Activated CD4-positive, alpha-beta T cell treated with anti-CD3 and anti-CD28 coated beads for 48 hours (primary cell): ENCODE results near the gene DYNC2I2.
"Not testable (repeated sequence)": the region's sequence is repeated elsewhere in the genome, so short reads cannot be mapped to it uniquely, and the experiment has no call there.

Source experiments
- DNase-seq: peaks from one replicate; pipeline ENCODE4 v3.0.0-alpha.2; 2020

Gene DYNC2I2

GRCh38 chr9:128656416-128657343 is at the start of gene DYNC2I2:
TSS of gene DYNC2I2 (minus strand) at chr9:128656847. CDS start at chr9:128656726, 121 bp downstream.
- peak; percentile 98 for DNase-seq

DNA sequence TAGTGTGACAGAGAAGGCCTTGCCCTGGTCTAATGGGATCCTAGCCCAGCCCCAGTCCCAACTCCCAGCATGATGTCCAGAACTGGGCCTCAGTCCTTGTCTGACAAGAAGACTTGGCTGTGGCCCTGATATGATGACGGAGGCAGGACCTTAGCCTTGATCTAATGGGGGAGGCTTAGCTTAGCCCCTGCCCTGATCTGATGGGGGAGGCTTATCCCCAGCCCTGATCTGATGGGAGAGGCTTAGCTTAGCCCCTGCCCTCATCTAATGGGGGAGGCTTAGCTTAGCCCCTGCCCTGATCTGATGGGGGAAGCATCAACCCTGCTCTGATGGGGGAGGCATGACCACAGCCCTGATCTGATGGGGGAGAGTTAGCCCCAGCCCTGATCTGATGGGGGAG is 49.4 kb upstream of the DYNC2I2 start:
- no peak for DNase-seq

DNA sequence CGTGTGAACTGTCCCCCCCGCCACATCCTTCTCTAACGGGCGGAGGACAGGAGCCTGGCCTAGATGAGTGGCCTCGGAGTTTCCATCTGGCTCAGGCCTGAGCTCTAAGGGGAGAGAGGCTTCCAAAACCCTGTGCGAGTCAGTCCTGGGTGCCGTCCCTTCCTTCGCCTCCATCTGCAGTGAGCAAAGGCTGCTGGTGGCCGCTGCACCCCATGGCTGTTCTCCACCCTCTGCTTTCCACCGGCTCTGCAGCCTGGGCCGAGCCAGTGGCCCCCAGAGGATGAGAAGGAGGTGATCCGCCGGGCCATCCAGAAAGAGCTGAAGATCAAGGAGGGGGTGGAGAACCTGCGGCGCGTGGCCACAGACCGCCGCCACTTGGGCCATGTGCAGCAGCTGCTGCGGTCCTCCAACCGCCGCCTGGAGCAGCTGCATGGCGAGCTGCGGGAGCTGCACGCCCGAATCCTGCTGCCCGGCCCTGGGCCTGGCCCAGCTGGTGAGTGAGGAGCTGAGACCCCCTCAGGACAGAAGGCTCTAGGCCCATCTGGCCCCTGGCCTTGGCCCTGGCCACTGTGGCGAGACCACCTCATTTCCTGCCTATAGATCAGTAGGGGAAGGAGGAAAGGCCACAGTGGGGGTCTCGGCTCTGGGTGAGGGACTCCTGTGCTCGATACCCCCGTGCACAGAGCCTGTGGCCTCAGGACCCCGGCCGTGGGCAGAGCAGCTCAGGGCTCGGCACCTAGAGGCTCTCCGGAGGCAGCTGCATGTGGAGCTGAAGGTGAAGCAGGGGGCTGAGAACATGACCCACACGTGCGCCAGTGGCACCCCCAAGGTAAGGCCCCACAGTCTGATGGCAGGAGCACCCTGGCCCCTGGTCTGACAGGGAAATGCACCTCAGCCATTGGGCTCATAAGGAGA is 48.7 kb upstream of the DYNC2I2 start:
- DNase-seq = no peak

DNA sequence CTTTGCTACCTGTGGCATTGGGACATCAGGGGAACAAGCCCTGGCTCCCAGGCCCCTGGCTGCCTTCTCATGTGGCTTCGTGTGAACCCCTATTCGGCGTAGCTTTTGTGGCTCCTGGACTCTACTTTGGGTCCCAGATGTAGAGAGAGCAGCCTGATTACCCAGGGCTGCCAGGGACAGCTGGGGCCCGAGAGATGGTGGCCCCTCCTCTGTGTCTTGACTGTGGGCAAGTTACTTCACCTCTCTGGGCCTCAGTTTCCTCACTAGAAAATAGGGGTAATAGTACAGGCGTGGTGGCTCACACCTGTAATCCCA is 47.7 kb upstream of the DYNC2I2 start:
- no peak for DNase-seq

DNA sequence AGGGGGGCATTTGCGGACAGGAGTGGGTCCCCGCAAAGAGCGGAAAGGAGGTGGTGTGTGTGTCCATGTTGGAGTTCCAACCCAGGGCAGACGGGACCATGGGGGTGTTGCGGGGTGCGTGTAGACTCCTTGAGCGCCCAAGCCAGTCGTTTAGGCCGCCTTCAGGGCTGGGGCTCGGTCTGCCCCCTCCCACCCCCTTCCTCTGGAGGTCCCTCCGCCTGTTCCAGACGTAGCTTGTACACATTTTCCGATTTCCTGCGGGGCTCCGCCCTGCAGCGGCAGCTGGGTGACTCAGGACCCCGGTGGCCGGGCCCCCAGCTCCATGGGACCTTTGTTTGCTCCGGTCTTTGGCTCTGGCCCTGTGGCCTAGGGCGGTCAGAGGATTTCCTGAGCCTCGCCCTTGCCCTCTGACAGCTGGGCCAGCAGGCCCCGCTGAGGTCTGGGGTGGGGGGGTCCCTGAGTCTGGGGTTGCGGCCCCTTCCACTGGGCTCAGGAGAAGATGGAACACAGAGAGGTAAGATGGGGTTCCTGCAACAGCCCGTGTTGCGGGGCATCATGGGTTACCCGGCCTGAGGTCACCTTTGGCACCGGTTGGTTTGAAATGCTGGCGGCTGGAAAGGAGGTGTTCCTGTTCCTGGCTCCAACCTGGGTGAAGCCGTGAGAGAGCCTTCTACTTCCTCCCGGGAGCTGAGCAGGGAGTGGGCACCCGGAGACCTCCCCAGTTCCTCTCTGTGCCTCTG is 47.1 kb upstream of the DYNC2I2 start:
- DNase-seq = peak; percentile 42

DNA sequence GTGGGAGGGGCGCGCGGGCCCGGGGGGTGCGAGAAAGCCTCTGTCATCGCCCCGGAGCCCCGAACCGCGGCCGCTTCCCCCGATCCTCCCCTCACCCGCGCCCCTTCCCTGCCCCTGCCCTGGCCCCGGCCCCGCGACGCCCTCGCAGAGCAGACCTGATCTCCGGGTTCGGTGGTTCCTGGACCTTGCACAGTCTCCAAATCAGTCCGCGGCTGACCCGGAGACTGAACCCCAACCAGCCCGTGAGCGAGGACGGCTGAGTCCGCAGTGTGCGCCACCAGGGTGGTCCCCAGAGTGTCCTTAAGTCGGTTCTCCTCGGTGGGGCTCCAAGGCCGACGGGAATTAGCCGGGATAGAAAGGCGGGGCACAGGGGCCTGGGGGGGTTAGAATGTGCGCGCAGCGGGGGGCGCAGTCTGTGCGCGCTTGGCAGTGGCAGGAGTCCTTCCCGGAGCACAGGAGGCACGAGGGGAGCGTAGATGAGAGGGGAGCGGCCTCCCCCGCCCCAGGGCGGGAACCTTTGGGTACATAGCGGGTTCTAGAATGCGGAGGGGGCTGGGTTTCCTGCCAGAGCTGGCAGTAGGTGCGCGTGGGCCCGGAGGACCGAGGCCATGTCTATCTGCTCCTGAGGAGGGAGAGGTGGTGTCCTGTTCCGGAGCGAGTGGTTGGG is 46.4 kb upstream of the DYNC2I2 start:
- DNase-seq = peak; percentile 64

DNA sequence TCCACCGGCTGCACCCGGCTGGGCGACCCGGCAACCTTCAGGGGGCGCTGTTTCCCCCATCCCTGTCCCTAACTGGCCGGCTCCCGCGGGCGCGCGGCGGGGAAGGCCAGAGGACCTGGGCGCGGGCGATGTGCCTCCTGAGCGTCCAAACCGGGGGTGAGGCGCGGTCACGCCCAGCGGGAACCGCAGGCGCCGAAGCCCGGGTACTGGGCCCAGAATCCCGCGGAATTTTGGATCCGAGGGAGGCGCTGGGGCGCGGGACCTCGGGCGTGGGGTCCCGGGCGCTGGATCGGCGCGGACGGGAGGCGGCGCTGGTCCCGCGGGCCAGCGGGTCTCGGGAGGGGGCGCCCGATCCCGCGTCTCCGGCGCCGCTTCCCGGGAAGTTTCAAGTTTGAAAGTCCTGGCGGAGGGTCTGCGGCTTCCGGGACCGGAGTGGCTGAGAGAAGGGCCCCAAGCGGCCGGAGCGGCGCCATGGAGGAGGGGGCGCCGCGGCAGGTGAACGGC is 45.9 kb upstream of the DYNC2I2 start, which contains the start of gene PKN3:
Gene PKN3, plus strand, starts transcription at position 59 of the 504 bp plus-strand sequence. Its CDS starts 413 bp downstream, at position 472.
- DNase-seq = peak; percentile 93

- DNase-seq = no peak
Observed at GRCh38 chr9:128701227-128701854, 44.7 kb upstream of the DYNC2I2 start.

DNA sequence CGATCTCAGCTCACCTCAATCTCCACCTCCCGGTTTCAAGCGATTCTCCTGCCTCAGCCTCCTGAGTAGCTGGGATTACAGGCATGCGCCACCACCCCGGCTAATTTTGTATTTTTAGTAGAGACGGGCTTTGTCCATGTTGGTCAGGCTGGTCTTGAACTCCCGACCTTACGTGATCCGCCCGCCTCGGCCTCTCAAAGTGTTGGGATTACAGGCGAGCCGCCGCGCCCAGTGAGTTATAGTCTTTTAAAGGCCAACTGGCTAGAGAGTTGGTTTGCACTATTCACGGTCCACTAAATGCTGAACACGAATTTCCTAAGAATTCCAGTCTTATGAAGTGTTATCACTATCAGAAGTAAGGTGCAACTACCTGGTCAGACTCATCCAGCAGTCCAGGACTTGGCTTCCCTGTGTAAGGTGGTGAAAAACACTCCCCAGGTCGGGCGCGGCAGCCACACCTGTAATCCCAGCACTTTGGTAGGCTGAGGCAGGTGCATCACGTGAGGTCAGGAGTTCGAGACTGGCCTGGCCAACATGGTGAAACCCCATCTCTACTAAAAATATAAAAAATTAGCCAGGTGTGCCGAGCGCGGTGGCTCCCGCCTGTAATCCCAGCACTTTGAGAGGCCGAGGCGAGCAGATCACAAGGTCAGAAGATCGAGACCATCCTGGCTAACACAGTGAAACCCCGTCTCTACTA is 42.6 kb upstream of the DYNC2I2 start:
- not testable (repeated sequence) for DNase-seq

DNA sequence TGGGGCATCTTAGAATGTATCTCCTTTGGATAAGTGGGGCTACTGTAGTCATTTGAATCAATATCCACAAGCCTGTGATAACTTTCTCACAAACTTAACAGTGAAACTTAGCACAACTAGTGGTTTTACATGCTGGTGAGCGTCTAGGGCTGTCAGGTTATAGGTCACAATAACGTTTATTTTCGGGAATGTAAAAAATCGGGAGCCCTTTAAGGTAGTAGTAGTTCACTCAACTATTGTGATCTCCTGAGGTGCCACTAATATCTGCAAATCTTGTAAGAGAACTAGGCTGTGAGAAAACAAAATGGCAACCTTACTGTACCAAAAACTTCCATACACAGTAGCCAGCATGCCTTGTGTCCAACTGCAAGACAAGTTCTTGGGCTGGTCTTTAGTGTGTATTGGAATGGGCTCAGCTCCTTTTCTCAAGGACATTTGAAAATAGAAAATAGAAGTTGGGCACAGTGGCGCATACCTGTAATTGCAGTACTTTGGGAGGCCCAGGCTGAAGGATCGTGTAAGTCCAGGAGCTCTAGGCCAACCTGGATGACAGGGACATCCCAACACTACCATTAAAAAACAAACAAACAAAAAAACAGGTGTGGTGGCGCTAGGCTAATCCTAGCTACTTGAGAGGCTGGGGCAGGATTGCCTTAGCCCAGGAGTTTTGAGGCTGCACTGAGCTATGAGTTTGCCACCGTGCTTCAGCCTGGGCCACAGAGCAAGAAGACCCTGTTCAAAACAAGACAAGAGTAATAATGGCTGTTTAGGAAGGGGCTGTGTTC is 40.5 kb upstream of the DYNC2I2 start:
- no peak for DNase-seq

- DNase-seq = no peak
Observed at GRCh38 chr9:128694344-128694743, 37.7 kb upstream of the DYNC2I2 start.

GRCh38 chr9:128693738-128694137 is 37.1 kb upstream of the DYNC2I2 start:
- not testable (repeated sequence) for DNase-seq

DNA sequence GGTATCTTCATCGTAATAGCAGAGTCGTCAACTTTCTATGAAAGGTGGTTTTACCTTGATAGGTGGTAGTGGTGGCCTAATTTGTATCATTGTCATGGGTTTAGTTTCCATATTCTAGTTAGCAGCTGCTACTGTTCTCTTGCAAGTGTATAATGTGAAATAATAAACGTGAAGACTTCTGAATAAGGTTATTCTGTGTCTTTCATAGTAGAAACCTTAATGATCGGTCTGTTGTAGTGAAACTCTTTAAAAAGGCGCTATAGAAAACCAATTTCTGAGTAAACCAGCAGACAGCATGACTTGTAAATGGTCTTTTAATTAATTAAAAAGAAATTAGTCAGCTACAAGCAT is 34.0 kb upstream of the DYNC2I2 start:
- DNase-seq = no peak

DNA sequence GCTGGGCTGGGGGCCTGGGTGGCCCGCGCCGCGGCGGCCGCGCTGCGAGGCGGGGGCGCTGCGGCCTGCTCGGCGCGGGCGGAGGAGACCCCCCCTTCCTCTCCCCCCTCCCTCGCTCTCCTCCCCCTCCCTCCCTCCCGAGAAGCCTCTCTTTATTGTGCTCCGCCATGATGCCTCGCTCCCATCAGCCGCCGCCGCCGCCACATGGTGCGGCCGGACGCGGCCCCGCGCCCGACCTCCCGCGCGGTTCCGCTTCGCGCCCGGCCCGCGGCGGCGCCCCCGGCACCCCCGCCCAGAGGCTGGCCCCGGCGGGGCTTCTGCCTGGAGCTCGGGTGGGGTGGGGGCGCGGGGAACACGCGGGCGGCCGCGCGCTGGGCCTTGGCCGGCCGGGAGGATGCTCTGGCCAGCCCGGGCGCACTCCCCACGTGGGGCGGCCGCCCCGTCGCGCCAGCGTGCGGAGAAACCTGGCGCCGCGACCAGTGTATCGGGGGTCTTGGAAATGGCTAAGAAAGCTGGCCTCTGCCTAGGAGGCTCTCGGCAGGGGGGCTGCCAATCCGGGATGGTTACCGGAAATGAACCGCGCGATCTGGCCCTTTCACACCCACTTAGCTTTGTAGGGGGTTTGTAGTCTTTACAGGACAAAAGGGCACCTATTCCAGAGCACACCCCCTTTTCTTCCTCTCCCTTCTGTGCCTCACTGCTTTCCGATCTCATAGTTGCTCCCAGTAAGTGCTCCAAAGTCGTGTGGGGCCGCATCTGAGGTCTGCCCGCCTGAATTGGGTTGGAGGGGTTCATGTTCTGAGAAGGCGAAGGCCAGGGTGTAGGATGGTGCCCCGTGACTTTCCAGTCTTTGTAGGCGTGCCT is 33.4 kb upstream of the DYNC2I2 start:
- DNase-seq = peak; percentile 53

GRCh38 chr9:128689293-128689774 is 32.7 kb upstream of the DYNC2I2 start:
- DNase-seq = peak; percentile 63

DNA sequence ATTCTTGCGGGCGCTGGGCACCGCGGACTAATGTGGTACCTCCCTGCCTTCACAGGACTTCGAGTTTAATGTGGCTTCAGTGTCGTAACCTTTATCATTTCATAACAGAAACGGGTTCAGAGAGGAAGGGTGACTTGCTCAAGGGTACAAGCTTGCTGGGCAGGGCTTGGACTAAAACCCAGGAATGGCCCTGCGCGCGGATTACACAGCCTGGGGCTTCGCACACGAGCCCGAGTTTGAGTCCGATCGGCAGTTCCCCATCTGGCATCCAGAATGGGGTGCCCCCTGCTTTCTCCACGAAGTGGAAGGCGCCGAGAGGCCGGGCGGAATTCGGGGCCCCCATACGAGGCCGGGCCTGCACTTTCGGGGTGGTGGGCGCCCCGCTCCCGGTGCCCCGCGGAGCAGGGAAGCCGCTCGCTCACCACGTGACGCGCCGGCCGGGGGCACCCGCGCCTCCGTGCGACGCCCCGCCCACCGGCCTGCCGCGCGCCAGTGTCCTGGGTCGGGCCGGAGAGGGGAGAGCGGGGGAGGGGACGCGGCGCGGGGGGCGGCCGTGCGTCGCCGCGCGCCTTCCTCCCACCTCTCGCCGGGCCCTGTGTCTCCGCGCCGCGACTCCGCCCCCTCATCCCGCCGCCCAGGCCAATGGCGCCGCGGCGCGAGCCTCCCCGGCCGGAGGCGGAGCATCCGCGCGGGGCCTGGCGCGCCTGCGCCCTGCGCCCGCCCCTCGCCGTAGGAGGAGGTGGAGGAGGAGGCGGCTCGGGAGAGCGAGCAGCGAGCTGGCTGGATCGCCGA is 32.0 kb upstream of the DYNC2I2 start, which contains the start of gene SET:
Gene SET, plus strand, starts transcription at position 722 of the 792 bp plus-strand sequence. CDS start 361 bp downstream, outside the sequence.
- peak; percentile 94 for DNase-seq

DNA sequence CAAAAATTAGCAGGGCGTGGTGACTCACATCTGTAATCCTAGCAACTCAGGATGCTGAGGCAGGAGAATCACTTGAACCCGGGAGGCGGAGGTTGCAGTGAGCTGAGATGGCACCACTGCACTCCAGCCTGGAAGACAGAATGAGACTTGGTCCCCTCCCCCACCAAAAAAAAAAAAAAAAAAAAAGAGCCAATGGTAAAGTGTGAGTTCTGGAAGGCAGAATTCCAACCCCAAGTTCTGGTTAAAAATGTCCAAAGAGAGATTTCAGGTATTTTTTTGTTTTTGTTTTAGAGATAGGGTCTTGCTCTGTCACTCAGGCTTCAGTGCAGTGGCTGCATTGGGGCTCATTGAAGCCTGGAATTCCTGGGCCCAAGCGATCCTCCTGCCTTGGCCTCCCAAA is 30.8 kb upstream of the DYNC2I2 start:
- DNase-seq = no peak
